EH (cell line): ENCODE results near the gene IGF2BP3.

Experiments used
- DNase-seq: peaks from one replicate; pipeline ENCODE4 v3.0.0-alpha.2; 2015; ENCODE audit warnings: low read depth

Gene IGF2BP3

GRCh38 chr7:23260371-23260770 is 209.9 kb downstream of the IGF2BP3 start:
- DNase-seq = no peak
